Islet of Langerhans (tissue), 1 donor: Measurements from ENCODE around the gene FARS2.

Experiments
- FAIRE-seq: peaks from one replicate; lab custom pipeline; 2011; peaks lifted over from hg19 to GRCh38; lab: Jason Lieb, UNC

The FARS2 gene

DNA sequence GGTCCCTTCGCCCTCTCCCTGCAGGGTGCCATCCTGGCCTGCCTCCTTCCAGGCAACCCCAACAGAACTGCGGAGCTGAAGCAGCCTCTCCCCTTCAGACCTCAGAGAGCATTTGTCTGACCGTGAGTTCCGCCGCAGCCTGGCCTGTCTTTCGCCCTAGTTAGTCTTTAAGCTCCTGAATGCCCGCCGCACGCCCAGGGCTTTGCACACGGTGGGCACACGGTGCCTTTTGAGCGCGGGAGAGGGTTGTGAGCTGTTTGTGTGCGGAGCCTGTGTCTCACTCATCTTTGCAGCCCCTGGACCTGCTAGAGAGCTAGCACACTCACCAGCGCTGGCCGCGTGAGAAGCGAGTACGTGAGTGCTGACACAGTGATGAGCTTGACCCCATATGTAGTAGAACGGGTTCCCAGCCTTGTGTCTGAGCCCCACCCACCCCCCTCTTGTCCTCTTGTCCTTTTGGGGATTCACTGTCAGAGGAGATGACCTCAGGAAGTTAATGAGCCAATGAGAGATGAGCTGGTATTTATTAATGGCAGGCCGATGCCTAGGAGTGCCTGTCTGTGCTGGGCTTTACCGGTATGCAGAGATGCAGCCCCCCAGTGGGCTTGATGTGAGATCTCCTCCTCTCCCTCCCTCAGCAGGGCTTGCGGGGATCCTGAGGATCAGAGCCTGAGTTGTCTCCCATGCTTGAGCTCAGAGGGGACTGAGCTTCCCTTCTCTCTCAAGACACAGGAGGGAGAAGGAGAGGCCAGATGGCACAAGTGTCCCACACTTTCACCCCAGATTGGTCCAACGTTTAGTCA lies 249.2 kb downstream of the FARS2 start:
- FAIRE-seq, result no peak

DNA sequence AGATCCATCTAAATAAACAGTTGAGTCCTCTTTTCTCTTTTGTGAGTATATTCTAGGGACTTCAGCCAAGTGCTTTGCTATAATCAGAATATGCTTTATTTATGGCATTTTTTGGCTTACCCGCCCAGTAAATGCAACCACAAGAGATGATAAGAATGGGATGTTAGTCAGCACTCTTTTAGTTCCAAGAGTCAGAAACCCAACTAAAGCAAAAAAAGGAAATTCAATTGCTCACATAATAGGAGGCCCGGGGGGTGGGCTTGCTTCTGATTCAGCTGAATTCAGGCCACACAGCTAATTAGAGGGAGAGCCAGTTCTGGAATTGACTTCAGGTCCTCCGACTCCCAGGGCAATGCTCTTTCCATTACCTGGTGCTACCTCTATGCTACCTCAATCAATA lies 250.6 kb downstream of the FARS2 start:
- FAIRE-seq, result no peak

DNA sequence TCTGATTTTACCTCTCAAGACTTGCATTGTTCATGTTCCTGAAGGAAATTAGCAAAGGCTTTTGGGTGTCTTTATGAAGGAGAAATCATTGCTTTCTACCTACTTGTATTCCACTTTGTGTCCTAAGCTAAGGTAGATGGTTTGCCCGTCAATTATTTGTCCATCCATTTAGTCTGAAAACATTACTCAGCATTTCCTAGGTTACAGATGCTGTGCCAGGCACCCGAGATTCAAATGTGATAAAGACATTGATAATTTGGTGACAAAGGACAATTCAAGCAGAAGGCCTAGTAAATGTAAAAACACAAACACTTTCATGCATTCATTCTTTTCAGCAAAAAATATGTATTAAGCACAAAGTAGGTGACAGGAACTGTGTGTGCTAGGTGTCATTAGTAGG lies 251.1 kb downstream of the FARS2 start:
- peak; percentile 71 for FAIRE-seq

DNA sequence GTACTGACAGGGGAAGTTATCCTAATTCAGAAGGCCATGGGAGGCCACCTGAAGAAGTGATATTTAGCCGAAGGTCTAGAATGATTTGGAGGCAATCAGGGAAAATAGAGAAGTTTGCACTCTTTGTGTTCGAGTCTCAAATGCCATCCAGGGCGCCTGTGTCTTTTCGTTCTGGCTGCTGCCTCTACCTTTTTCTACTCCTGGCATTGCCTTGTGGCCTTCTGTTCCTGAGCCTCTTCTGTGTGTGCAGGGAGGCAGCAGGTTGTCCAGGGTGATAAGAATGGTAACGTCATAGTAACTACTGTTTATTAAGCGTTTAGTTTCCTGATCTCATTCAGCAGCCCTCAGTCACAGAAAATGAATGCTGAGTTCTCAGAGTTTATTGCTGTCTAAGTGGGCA lies 252.1 kb downstream of the FARS2 start:
- FAIRE-seq, result no peak

DNA sequence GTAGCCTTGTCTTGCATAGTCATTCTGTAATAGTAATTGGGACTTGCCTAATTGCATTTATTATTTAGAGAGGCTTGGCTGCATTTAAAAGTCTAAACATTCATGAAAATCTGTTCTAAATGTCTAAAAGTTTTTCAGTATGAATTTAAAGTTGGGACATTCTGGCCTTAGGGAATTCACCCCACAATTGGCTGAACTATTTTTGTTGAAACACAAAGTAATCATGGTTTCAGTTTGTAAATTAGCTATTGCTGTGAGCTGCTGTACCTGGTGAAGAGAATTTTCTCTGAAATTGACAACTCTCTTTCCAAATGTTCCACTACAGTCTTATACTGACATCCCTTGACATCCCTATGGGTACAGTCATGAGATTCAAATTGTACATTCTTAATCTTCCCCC lies 253.0 kb downstream of the FARS2 start:
- FAIRE-seq, result no peak

DNA sequence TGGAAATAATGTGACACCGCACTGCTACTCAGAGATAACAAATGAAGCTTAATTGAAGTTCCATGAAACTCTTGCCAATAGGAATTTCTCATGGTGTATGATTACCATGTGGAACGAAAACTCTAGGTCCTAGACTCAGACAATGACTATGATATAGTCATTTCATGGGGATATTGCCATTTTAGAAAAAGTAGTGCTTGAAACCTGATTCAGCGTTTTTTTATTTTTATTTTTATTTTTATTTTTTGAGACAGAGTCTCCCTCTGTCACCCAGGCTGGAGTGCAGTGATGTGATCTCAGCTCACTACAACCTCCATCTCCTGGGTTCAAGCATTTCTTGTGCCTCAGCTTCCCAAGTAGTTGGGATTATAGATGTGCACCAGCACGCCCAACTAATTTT lies 253.9 kb downstream of the FARS2 start:
- FAIRE-seq, result no peak

DNA sequence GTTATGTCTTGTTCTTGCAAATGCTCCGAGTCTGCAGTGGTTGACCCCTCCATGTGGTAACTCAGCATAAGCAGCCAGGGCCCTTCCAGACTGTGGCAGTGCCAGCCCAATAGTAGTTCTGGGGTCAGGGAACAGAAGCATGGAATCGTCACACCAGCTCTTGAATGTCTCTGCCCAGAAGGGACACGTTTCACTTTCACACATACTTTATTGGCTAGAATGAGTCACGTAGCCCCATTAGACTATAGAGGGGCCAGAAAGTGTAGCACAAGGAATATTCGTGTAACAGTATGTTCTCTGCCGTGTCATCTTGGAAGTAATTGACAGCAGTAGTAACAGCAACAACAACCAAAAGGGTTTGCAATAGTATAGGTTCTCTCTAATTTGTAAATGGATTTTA lies 254.7 kb downstream of the FARS2 start:
- no peak for FAIRE-seq

DNA sequence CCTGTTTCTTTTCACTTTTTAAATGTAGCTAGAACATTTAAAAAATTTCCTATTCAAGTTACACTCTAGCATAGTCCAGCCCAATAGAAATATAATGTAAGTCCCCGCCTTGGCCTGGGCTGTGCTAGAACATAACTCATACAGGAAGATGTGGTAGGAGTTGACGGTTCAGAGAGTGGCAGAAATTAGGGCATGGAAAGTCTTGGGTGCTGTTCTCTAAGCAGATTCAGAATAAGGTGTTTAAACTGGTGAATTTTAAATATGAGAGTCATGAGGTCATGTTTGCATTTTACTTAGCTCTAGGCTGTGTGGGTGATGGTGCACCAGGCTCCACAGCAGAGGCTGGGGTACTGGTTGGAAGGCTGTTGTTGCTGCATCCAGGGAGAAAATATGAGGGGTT lies 256.5 kb downstream of the FARS2 start:
- no peak for FAIRE-seq

DNA sequence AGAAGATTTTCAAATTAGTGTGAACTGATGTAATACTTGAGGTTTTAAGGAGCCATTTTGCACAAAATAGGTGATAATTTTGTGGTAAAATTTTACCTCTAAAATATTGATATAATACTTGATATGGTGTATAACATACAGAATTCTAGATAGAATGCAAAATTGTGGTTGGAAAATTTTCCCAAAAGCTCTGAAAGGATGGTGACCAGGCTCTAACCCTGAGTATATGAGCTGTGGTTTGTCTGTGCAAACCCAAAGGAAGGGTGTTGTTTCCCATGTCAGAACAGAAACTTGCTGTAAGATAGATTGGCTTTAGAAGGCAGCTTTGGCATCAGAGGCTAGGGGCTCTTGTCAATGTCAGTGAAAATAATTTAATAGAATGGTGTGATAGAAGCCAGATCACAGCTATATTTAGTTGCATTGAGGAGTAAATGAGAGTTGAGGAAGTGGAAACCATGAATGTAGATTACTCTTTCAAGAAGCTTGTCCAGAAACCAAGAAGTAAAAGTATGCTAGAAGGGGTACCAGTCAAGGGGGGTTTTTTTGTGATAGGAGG lies 257.7 kb downstream of the FARS2 start:
- FAIRE-seq, result no peak

DNA sequence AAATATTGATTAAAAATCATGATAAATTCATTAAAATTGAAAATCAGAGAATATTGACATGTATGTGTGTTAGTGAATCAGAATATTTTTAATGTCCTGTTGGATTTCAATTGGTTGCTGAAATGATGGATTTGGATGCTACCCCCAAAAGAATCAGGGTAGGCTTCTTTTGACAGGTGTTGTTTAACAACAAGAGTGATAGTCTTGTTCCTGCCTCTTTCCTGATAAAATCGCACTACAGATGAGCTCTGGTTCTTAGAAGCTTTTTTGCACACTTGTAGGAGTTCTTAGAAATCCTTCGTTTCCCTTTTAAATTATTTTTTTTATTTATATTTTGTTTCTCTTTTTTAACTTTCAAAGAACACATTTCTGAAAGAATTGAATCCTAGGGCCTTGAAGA lies 259.5 kb downstream of the FARS2 start:
- no peak for FAIRE-seq

DNA sequence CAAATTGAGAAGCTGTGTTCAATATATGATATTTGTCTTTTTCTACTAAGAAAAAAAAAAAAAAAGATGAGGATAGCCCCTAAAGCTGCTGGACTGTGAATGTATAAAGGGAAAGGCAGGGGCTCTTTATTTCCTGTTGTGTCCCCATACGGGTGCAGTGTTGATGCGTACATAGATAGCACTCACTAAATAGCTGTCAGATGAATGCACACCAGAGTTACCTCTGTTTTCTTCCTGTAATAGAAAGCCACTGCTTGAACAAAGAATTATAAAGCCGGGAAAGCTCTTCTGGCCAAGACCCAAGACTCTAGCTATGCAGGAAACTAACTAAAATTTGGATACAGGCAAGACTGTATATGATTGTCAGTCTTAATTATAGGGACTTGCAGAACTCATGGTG lies 260.0 kb downstream of the FARS2 start:
- no peak for FAIRE-seq

DNA sequence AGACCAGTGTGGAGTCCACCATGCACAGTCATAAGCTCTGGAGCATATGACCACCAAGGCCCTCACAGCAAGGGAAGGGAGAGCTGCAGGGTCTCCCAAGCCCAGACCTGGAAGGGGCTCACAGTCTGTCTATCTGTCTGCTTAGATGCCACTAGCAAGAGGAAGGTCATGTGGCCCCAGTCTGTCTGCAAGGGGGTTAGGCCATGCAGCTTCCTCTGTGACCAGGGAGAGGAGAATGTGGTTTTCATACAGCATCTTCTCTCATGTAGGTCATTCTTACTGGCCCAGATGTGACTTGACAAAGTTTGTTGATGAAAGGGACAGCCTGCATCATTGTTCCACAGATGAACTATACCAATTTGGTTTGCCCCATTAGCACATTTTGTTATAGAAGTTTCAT lies 260.8 kb downstream of the FARS2 start:
- no peak for FAIRE-seq

DNA sequence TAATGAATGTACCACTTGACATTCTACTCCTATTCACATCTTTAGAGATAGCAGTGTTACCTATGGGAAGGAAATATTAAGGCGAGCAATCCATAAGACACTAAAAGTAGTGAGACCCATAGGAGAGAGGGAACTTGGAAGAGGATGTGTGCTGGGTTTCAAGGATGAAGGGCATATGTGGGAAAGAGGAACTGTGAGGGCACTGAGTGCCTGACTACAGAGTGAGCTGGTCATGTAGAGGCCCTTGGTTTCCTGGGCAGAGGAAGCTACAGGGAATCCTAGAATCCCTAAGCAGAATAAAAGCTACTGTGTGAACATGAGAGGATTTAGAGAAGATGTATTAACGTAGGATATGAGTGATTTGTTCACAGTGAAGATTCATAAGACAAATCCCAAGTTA lies 262.8 kb downstream of the FARS2 start:
- FAIRE-seq, result no peak

DNA sequence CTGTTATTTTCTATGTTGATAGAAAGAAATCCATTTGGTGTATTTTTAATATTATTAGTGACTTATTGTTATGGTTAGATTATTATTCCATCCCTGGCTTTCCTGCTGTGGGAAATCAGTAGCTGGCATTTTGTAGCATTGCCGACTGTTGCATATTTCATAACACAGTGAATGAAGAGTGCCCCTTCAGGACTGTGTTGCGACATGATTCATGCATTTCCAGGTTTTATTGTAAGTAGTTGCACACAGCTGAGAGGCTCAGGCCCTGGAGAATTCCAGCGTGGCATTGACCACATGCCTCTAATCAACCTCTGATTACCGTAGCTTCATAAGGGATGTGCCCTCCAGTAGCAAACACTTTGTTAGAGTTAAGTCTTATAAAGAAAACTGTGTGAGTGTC lies 263.9 kb downstream of the FARS2 start:
- no peak for FAIRE-seq

DNA sequence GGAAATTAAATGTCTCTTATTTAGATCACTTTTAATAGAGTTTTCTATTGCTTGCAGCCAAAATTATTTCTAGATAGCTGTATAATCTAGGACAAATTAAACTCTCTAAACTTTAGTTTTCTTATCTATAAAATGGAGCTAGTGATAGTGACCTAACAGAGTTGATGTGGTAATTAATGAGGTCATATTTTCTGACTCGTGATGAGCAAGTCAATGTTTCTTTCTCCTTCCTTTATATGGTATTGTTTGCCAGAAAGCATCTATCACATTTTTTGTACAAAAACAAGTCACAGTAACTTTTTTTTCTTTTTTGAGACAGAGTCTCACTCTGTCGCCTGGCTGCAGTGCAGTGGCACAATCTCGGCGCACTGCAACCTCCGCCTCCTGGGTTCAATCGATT lies 267.7 kb downstream of the FARS2 start:
- no peak for FAIRE-seq

DNA sequence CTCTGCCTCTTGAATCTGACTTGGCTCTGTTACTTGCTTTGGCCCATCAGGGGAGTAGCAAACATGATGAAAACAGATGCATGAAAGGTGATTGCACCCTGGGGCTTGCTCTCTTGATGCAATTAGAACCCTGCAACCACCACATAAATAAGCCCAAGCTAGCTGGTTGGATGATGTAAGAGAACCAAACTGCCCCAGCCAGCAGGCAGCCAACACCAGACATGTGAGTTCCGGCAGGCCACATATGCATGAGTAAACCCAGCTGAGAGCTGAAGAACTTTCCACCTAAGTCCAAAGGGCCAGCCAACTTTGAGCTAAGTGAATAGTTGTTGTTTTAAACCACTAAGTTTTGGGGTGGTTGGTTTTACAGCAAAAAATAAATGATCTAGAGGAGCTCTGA lies 268.4 kb downstream of the FARS2 start:
- FAIRE-seq, result no peak

DNA sequence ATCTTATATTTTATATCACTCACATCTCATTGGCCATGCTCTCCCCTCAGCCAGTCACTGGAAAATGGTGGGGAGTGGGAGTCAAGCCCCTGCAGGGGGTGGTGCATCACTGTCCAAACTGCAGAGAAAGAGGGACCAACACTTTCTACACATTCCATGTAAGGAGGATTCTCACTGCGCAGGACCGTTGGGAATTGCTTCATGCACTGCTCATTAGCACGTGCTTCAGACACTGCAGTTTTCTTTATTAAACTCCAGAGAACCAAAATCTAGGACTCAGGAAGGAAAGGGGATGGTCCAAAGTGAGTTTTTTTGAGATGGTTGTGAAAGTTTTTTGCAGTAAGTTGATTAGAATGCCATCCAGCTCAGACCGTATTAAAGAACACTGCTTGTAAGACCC lies 269.8 kb downstream of the FARS2 start:
- FAIRE-seq, result no peak

DNA sequence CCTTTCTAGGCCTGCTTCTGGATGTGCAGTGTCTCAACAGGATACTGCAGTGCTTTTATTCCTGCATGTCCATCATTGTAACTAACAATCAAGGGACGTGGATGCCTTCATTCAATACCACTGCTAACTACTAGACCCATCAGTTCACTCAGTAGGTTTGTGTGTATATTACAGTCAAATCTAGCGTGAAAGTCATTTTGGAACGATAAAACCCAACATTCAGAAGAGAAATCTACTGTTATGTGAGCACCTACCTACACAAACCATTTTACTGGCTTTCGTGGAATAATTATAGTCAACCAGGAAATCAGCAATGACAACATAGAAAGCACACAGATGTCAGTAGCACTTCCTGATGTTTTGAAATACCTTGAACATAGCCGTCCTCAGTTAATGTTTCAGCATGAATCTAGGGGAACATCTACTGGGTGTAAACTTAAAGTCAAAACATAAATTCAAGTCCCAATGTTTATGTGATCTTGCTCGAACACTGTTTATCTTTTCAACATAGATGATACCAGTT lies 270.6 kb downstream of the FARS2 start:
- FAIRE-seq, result no peak

DNA sequence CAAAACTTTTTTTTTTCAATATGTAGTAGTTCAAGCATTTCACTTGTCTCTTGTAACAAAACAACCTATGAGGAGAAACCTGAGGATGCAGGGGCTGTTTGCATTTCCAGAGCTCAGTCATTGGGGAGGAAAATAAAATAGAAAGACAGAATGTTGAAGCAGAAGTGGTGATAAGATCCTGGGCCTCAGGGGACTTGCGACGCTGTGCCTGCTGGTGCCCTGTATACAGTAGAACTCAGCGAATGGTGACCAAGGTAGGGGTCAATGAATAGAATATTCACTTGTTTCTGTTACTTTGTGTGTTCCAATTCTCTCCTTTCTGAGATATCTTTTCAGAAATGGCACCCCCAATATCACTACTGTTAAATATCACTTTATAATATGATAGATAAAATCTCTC lies 271.6 kb downstream of the FARS2 start:
- FAIRE-seq, result no peak

DNA sequence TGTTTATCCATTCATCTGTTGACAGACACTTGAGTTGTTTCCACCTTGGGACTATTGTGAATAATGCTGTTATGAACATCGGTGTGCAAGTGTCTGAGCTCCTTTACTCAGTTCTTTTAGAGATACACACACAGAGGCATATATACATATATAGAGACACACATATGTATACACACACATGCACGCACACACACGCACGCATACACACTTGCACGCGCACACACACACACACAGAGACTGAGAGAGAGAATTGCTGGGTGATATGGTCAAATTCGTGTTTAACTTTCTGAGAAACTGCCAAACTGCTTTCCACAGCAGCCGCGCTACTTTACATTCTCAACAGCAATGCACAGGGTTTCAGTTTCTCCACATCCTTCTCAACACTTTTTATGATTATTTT lies 273.3 kb downstream of the FARS2 start:
- FAIRE-seq, result no peak

DNA sequence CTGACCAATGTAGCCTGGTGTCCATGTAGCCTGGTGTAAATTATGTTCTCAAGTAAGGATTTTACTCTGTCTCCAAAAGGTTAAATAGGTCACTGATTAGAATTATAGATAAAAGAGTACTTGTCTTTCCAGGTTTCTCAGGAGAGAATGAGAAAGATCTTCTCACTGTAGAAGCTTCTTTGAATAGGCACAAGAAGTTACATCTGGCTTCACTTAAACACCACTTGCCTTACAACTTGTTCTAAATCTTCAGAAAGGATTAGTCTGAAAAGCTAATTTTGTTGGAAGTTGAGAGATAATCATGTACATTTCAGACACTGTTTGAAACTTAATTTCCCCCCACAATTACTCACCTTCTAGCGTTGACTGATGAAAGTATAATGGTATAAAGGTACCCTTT lies 275.3 kb downstream of the FARS2 start:
- no peak for FAIRE-seq

DNA sequence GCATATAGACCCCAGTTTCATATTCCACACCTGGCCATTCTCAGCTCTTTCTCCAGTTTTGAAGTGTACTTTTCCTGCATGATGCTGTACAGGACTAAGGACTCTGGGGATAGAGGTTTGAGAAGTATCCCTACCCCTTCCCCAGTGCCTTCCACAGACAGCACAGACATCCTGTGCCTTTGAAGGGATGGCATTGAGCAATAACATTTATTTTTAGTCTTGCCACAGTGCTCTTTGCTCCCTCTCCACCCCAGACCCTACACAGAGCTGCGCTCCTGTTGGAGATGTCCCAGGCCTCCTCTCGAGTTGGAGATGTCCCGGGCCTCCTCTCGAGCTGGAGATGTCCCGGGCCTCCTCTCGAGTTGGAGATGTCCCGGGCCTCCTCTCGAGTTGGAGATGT lies 275.8 kb downstream of the FARS2 start:
- FAIRE-seq, result no peak

DNA sequence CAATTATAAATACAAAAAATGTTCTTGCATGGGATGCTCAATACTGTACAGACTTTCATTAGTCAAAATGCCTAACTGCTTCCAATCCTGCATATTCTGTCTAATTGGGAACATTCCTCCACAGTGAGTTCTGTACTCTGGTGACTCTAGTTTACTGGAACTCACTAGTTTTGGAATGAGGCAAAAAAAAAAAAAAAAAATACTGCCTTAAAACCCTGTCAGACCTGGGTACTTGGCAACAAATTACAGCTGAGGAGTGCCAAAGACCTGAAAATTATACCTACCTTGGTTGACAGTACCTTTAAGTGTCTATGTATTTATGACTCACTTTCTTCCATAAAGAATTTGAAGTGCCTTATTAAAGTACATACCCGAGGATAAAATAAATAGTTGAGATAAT lies 276.7 kb downstream of the FARS2 start:
- no peak for FAIRE-seq

DNA sequence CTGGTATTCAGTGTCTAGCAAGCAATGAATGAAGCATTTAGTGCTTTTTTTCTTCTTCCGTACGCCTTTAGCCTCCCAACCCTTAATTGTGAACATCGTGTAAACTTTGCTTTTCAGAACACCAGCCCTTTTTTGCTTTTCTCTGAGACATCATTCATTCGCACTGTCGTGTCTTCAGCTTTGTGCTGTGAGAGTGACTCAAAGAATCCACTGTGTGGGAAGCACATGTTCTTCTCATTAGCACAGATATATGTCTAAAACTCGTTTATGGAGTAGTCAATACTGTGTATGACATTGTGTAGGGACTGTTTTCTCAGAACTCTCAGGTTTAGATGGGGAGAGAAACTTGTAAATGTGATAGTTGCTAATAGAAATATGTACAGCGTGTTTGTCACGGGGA lies 279.1 kb downstream of the FARS2 start:
- no peak for FAIRE-seq
